GM19099 (cell line): ENCODE results near the gene HPSE2.

Source experiments
- POLR2A ChIP-seq: IDR thresholded peaks from 3 replicates; pipeline ENCODE4 v1.6.1; 2011; ENCODE audit warnings: low read depth; ENCODE audit not compliant: insufficient read length; ENCODE audit errors: extremely low read depth

HPSE2 gene

DNA sequence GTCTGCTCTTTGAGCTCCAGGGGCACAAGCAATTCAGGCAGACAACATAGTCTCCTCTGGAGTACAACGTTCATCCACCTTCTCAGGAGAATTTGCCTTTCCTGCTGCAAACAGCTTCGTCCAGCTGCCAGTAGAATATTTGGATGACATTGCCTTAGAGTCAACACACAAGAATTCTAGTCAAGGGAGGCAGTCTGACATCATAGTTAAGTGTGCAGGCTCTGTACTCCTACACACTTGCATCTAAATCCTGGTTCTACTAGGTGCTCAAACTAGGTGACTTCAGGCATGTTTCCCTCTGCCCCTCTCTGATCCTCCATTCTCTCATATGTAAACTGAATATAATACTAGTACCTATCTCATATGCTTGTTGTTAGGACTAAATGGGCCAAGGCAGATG is 314.8 kb downstream of the HPSE2 start:
- TF ChIP-seq POLR2A = no peak

DNA sequence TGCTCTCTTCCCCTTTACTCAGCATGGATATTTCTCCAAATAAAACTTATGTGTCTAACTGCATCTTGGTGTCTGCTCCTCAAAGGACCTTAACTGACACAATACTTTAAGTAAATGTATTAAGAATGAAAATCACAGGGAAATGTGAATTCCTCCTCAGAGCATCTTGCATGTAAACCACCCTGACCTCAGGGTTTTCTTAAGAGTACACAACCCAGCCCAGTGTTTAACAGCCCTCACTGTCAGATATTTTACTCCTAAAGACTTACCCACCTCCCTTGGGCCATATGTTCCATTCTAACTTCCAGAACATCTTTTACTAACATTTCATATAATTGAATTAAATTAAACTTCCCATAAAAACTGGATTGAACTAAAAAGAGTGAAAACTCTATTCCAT is 315.3 kb downstream of the HPSE2 start:
- no peak for TF ChIP-seq POLR2A

DNA sequence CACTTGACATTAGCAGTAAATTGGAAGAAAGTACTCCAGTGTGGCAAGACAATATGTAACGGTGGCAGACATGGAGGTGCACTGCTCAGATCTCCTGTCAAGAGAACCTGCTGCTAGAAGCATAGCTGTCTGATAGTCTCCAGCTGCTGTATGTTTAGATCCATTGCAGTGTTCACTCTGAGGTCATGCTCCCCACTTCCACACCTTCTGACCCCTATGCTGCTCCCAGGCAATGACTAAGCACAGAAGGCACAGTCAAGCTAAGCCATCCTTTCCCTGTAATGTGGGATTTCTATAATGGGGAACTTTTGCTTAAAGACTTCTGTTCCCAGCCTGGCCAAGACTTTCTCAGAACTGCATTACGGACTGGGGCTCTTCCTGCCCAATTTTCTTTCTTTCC is 315.8 kb downstream of the HPSE2 start:
- no peak for TF ChIP-seq POLR2A

- TF ChIP-seq POLR2A = no peak
These were observed 317.8 kb downstream of the HPSE2 start for GRCh38 chr10:98917828-98918227.

GRCh38 chr10:98916526-98917125 is 319.0 kb downstream of the HPSE2 start:
- TF ChIP-seq POLR2A = no peak

DNA sequence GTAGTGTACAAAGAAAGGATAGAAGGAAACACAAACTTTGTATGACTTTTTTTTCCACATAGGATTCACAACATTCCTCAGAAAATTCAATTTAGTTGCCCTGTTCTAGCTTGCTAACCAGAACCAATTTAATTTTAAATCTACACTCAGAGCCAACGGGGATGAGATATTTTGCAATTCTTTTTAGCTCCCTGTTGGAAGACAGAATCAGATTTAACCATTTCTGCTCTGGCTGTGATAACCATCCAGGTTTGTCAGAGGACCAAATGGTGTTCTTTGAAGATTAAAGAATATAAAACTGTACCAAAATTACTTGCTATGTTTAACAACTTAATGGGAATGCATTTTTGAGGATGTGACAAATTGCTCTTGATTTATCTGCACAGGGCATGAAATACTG is 319.7 kb downstream of the HPSE2 start:
- TF ChIP-seq POLR2A = no peak

- TF ChIP-seq POLR2A = no peak
These were observed 325.1 kb downstream of the HPSE2 start for GRCh38 chr10:98910546-98910945.

- no peak for TF ChIP-seq POLR2A
These were observed 325.6 kb downstream of the HPSE2 start for GRCh38 chr10:98910048-98910447.

DNA sequence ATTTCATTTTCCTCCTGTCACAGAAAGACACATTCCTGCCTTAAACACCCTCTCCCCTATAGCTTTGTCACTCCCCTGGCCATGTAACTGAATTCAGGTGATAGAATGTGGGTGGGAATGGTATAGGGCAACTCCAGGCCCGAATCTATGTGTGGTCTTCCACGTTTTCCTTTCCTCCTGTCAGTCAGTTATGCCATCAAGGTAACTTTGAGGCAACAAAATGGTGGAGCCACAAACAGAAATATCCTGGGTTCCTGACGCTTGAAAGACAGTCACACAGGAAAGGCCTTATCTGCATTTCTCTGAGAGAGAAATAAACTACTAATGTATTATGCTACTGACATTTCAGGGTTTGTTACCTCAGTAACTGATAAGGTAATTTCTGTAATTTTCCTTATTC is 326.8 kb downstream of the HPSE2 start:
- TF ChIP-seq POLR2A = no peak

GRCh38 chr10:98901441-98902110 is 334.1 kb downstream of the HPSE2 start:
- no peak for TF ChIP-seq POLR2A

DNA sequence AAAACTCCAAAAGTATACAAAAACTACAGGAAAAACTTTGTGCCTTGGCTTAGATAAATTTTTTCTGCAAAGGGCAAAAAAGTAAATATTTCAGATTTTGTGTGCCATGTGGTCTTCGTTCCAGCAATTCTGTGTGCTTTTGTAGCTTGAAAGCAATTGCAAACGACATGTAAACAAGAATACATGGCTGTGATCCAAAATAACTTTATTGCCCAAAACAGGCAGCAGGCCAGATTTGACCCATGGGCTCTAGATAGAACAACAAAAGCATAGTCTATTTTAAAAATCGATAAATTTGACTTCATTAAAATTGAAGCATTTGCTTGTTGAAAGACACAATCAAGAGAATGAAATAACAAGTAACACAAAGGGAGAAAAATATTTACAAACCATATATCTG is 336.6 kb downstream of the HPSE2 start:
- no peak for TF ChIP-seq POLR2A

- no peak for TF ChIP-seq POLR2A
These were observed 343.1 kb downstream of the HPSE2 start for GRCh38 chr10:98892523-98892922.

- TF ChIP-seq POLR2A = no peak
These were observed 349.0 kb downstream of the HPSE2 start for GRCh38 chr10:98886686-98887085.

- TF ChIP-seq POLR2A = no peak
These were observed 350.3 kb downstream of the HPSE2 start for GRCh38 chr10:98885378-98885777.

DNA sequence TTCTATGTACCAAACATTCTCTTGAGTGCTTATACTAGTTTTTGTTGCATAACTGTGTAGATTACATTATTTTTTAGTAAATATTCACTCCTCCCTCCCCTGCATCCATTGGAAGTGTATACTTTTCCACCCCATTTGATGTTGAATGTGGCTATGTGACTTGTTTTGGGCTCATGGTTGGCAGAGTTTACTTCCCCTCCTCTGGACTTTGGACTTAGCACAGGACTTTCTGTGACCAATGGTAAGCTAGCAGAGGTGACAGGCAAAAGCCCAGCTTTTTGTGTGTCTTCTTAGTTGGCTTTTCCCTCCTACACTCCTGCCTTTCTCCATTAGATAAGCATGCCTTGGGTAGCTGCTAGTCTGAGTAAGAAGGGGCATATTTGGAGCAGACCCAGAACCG is 353.9 kb downstream of the HPSE2 start:
- TF ChIP-seq POLR2A = no peak

- no peak for TF ChIP-seq POLR2A
These were observed 354.7 kb downstream of the HPSE2 start for GRCh38 chr10:98880971-98881370.

DNA sequence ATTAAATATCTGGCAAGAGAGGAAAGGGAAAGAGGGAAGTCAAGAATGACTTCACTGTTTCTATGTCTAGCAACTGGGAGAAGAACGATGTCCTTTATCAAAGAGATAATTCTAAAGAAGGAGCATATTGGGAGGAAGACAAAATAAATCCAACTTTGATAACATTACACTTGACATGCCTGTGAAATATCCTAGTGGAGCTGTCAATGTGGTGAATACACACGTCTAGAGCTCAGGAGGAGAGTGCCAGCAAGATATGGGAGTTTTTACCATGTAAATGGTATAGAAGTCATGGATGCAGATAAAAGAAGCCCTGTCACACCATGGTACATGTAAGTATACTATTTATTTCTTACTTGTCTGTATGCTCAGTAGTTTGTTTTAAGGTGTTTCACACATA is 356.7 kb downstream of the HPSE2 start:
- TF ChIP-seq POLR2A = no peak

DNA sequence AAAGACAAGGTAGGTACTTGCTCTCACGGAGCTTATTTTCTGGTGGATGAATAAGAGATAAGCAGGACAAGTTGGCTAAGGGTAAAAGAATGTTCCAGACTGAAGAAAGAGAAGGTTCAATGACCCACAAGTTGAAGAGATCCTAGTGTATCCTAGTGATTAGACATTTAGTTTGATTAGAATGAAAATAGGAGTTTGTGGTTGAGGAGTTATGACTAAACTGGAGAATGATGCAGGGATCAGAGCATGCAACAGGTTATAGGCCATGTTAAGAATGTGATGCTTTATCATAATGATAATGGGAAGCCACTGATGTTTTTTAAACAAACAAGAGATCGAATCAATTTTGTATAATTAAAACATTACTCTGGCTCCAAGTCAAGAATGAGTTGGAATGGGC is 357.2 kb downstream of the HPSE2 start:
- TF ChIP-seq POLR2A = no peak

DNA sequence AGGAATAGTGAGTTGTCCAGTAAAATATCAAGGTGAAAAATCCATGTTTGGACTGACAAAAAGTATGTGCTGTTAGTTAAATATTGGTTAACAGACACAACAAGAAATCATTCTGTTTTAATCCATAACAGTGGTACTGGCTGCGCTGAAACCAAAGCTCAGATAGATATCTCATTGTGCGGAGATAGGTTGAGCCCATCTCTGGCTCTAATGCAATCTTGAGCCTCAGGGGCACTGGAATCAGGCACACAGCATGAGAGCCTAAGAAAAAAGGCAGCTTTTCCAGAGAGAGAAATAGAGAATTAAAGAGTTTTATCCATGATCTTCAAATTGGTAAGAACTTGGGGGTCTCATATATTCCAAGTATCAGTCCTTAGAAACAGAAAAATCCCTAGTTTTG is 373.7 kb downstream of the HPSE2 start:
- no peak for TF ChIP-seq POLR2A
